Right atrium auricular region (tissue), 2 donors: ENCODE measurements around the gene NEGR1. TPM values are rescaled to one million over a fixed set of nuclear protein-coding genes. Genes with fewer than 3 reads are reported as not detected.

ENCODE experiments used
- DNase-seq: peaks from one replicate; pipeline ENCODE4 v3.0.0-alpha.2; 2019; ENCODE audit warnings: low spot score
- H3K27ac ChIP-seq, 2 donors: fragments of 200-600 bp; sonication (generic); 1 replicate in 1 of 2; 2 replicates in 1 of 2; pipeline ENCODE4 v1.5.1; 2016 to 2019
- H3K27me3 ChIP-seq, 2 donors: fragments of 200-600 bp; sonication (generic); one replicate each; pipeline versions ENCODE4 v1.5.1 to v1.6.0; 2017 to 2019
- H3K36me3 ChIP-seq: fragments of 200-600 bp; sonication (generic); one replicate; pipeline ENCODE4 v1.5.1; 2016
- H3K4me1 ChIP-seq, 2 donors: fragments of 200-600 bp; sonication (generic); one replicate each; pipeline versions ENCODE4 v1.5.1 to v1.6.0; 2017 to 2019
- H3K4me3 ChIP-seq, 2 donors: fragments of 200-600 bp; sonication (generic); 1 replicate in 1 of 2; 2 replicates in 1 of 2; pipeline ENCODE4 v1.5.1; 2017 to 2019; ENCODE audit warnings: mild to moderate bottlenecking in 1 of 2, moderate library complexity in 1 of 2
- H3K9me3 ChIP-seq, 2 donors: fragments of 200-600 bp; sonication (generic); one replicate each; pipeline ENCODE4 v1.5.1; 2019
- total RNA-seq, 2 donors: library from RNA; depleted of rRNA; stranded (reverse); fragments of >200 nt; gene quantifications; one replicate each; pipeline ENCODE4 v1.1.0, GENCODE V29; 2016
- TF ChIP-seq, protein P1 (sequence below), 2 donors: fragments of 200-600 bp; sonication (generic); IDR thresholded peaks; one replicate each; pipeline ENCODE4 v1.5.1; 2019; ENCODE audit warnings: antibody characterized with exemption in 2 of 2

The NEGR1 gene
- total RNA-seq, 2 donors from 2014 or later = 9.3 to 9.9 TPM

- Histone ChIP-seq H3K4me1 (no peaks in the 10 kb centered on the region), H3K36me3 (no peaks in the 10 kb centered on the region)
- TF ChIP-seq, protein P1, sequence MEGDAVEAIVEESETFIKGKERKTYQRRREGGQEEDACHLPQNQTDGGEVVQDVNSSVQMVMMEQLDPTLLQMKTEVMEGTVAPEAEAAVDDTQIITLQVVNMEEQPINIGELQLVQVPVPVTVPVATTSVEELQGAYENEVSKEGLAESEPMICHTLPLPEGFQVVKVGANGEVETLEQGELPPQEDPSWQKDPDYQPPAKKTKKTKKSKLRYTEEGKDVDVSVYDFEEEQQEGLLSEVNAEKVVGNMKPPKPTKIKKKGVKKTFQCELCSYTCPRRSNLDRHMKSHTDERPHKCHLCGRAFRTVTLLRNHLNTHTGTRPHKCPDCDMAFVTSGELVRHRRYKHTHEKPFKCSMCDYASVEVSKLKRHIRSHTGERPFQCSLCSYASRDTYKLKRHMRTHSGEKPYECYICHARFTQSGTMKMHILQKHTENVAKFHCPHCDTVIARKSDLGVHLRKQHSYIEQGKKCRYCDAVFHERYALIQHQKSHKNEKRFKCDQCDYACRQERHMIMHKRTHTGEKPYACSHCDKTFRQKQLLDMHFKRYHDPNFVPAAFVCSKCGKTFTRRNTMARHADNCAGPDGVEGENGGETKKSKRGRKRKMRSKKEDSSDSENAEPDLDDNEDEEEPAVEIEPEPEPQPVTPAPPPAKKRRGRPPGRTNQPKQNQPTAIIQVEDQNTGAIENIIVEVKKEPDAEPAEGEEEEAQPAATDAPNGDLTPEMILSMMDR (IDR thresholded peaks at IDR 0.05) = no peak
Measured at GRCh38 chr1:71717186-71717585, 565.2 kb downstream of the NEGR1 start.

DNA sequence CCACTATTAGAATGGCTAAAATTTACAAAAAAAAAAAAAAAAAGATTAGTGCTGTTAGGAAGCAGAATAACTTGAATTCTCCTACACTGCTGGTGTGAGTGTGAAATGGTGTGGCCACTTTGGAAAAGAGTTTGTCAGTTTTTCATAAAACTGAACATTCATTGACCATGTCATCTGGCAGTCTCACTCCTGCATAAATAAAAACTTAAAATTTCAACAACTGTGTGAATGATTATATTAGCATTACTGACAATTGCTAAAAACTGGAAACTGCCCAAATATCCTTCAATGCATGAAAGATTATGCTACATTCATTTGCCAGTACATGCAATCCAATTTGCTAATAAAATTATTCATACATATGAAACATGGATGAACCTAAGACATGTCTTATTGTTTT, 570.9 kb downstream of the NEGR1 start:
- Histone ChIP-seq H3K27me3 (no peaks in the 10 kb centered on the region), H3K4me1 (no peaks in the 10 kb centered on the region), H3K27ac (no peak overlapping the region), H3K9me3 (peaks cover 5 to 22% of the 10 kb centered on the region in 2 donors), H3K4me3 (no peak overlapping the region), H3K36me3 (no peaks in the 10 kb centered on the region)
- DNase-seq = no peak
- TF ChIP-seq, protein P1 (IDR thresholded peaks at IDR 0.05) = no peak

More at GRCh38 chr1:71717186-71717585, 565.2 kb downstream of the NEGR1 start:
- no peaks in the 10 kb centered on the region for H3K27me3 ChIP-seq
- H3K9me3 ChIP-seq = peaks cover 5 to 9% of the 10 kb centered on the region in 2 donors
- H3K4me3 ChIP-seq = no peak overlapping the region
- no peak for DNase-seq
- H3K27ac ChIP-seq = no peak overlapping the region

GRCh38 chr1:71706029-71706671, 576.2 kb downstream of the NEGR1 start:
- no peaks in the 10 kb centered on the region for H3K4me1 ChIP-seq
- no peaks in the 10 kb centered on the region for H3K27me3 ChIP-seq
- H3K9me3 ChIP-seq = peaks cover 0 to 22% of the 10 kb centered on the region in 2 donors

DNA sequence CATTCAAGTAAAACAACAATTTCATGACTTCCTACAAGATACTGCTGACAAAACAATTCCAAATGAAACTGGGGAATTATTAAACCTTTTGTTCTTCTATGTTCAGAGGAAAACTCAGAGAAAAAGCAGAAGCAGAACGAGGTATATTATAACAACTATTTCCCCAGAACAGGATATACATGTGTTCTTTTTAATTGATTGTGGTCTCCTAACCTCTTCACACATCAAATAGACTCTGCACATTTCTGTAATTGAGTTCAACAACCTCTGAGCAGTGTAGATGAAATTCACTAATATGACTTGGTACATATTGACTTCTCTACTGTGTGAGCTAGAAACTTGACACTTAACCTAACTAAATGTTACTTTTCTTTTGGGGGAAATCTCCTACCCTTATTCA, 584.2 kb downstream of the NEGR1 start:
- TF ChIP-seq, protein P1 (IDR thresholded peaks at IDR 0.05) = no peak
- no peaks in the 10 kb centered on the region for H3K36me3 ChIP-seq
- DNase-seq = no peak
- no peaks in the 10 kb centered on the region for H3K27me3 ChIP-seq
- no peak overlapping the region for H3K4me3 ChIP-seq
- H3K4me1 ChIP-seq = no peaks in the 10 kb centered on the region
- no peak overlapping the region for H3K27ac ChIP-seq
- H3K9me3 ChIP-seq = no peaks in the 10 kb centered on the region

More at GRCh38 chr1:71706029-71706671, 576.2 kb downstream of the NEGR1 start:
- Histone ChIP-seq H3K27ac (no peak overlapping the region), H3K36me3 (no peaks in the 10 kb centered on the region), H3K4me3 (no peak overlapping the region)
- DNase-seq = no peak
- TF ChIP-seq, protein P1 (IDR thresholded peaks at IDR 0.05) = no peak

DNA sequence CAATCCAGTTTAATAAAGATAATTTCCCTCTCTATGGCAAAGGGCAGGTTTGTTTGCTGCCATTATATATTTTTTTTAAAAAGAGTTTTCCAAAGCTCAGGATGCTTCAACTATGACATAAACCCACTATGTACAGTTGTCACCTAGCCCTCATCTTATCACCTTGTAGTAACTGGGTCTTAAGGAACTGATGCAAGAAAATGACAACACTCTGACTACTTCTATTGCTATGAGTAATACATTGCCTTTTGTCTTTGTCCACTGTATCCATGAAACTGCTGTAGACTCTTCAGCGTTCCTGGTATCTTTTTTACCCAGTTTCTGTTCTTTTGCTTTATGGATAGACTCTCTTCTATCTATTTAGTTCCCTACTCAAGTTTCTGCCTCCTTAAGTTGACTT, 586.5 kb downstream of the NEGR1 start:
- Histone ChIP-seq H3K27me3 (no peaks in the 10 kb centered on the region), H3K4me3 (no peak overlapping the region), H3K36me3 (no peaks in the 10 kb centered on the region), H3K4me1 (no peaks in the 10 kb centered on the region), H3K27ac (no peak overlapping the region), H3K9me3 (no peaks in the 10 kb centered on the region)
- no peak for DNase-seq
- TF ChIP-seq, protein P1 (IDR thresholded peaks at IDR 0.05) = no peak

- H3K27me3 ChIP-seq = no peaks in the 10 kb centered on the region
- no peak for DNase-seq
- TF ChIP-seq, protein P1 (IDR thresholded peaks at IDR 0.05) = no peak
- H3K4me3 ChIP-seq = no peak overlapping the region
- no peaks in the 10 kb centered on the region for H3K9me3 ChIP-seq
- no peaks in the 10 kb centered on the region for H3K4me1 ChIP-seq
- no peak overlapping the region for H3K27ac ChIP-seq
- no peaks in the 10 kb centered on the region for H3K36me3 ChIP-seq
Measured at GRCh38 chr1:71695084-71695483, 587.3 kb downstream of the NEGR1 start.
